HepG2 (cell line): Measurements from ENCODE around the gene EDEM3. TPM values are rescaled to one million over a fixed set of nuclear protein-coding genes. Genes with fewer than 3 reads are reported as not detected.
A peak's percentile ranks its signal among the peaks of the same experiment; 100 is the strongest.

Source experiments
- AKAP8 ChIP-seq: sonication (generic); formaldehyde crosslinking; IDR thresholded peaks from 2 replicates; pipeline ENCODE4 v1.5.1; 2020; ENCODE audit warnings: mild to moderate bottlenecking, missing genetic modification reagents
- ATF7-NPFF ChIP-seq: sonication (generic); formaldehyde crosslinking; IDR thresholded peaks from 2 replicates; pipeline ENCODE4 v1.8.1; 2023; ENCODE audit warnings: mild to moderate bottlenecking, low read depth, missing genetic modification reagents, moderate library complexity
- FOXA3 ChIP-seq: IDR thresholded peaks from 2 replicates; pipeline ENCODE4 v1.6.1; 2016; ENCODE audit warnings: missing genetic modification reagents, missing compliant biosample characterization
- GTF2F1 ChIP-seq: fragments of 150-350 bp; IDR thresholded peaks from 2 replicates; pipeline ENCODE4 v1.6.1; 2014; ENCODE audit warnings: low read length
- HNF1A ChIP-seq, 2 experiments: sonication (generic) in 1 of 2; formaldehyde crosslinking in 1 of 2; IDR thresholded peaks; 2 replicates each; pipeline versions ENCODE4 v1.4.0 to v1.6.1; 2016 to 2020; ENCODE audit warnings: borderline replicate concordance in 1 of 2, low read depth in 1 of 2, mild to moderate bottlenecking in 1 of 2, missing genetic modification reagents in 1 of 2
- KAT2B ChIP-seq: fragments of 150-350 bp; IDR thresholded peaks from 2 replicates; pipeline ENCODE4 v1.6.1; 2014; ENCODE audit warnings: low read depth, low read length, borderline replicate concordance
- KMT2A ChIP-seq: sonication (generic); formaldehyde crosslinking; IDR thresholded peaks from 2 replicates; pipeline ENCODE4 v1.4.0; 2020; ENCODE audit warnings: missing genetic modification reagents
- LCORL ChIP-seq, 2 experiments: fragments of 450-650 bp in 1 of 2; sonication (generic) in 1 of 2; formaldehyde crosslinking in 1 of 2; IDR thresholded peaks; 2 replicates each; pipeline versions ENCODE4 v1.5.0 to v1.6.1; 2017 to 2020; ENCODE audit warnings: antibody characterized with exemption in 1 of 2, missing genetic modification reagents in 1 of 2
- PLRG1 ChIP-seq: fragments of 450-650 bp; conservative IDR thresholded peaks from 2 replicates; pipeline ENCODE4 v1.6.1; 2016
- RFX1 ChIP-seq: fragments of 450-650 bp; IDR thresholded peaks from 2 replicates; pipeline ENCODE4 v1.6.1; 2017
- SIX4 ChIP-seq: sonication (generic); formaldehyde crosslinking; IDR thresholded peaks from 2 replicates; pipeline ENCODE4 v1.4.0; 2020; ENCODE audit warnings: missing genetic modification reagents
- SMAD9 ChIP-seq: sonication (generic); formaldehyde crosslinking; IDR thresholded peaks from 2 replicates; pipeline ENCODE4 v1.5.1; 2020; ENCODE audit warnings: mild to moderate bottlenecking, missing genetic modification reagents
- ZFX ChIP-seq: sonication (generic); formaldehyde crosslinking; IDR thresholded peaks from 2 replicates; pipeline ENCODE4 v1.4.0; 2020; ENCODE audit warnings: mild to moderate bottlenecking, low read depth, missing genetic modification reagents, moderate library complexity
- ZNF292 ChIP-seq: sonication (generic); formaldehyde crosslinking; IDR thresholded peaks from 2 replicates; pipeline ENCODE4 v1.8.1; 2022; ENCODE audit warnings: mild to moderate bottlenecking, low read depth, missing genetic modification reagents, borderline replicate concordance
- ZNF572 ChIP-seq: sonication (generic); formaldehyde crosslinking; IDR thresholded peaks from 2 replicates; pipeline ENCODE4 v1.5.1; 2020; ENCODE audit warnings: mild to moderate bottlenecking, missing genetic modification reagents
- ZNF598 ChIP-seq: sonication (generic); formaldehyde crosslinking; IDR thresholded peaks from 2 replicates; pipeline ENCODE4 v1.5.1; 2020; ENCODE audit warnings: mild to moderate bottlenecking, missing genetic modification reagents, borderline replicate concordance
- ZNF781 ChIP-seq: sonication (generic); formaldehyde crosslinking; IDR thresholded peaks from 2 replicates; pipeline ENCODE4 v1.5.1; 2020; ENCODE audit warnings: borderline replicate concordance, mild to moderate bottlenecking, missing genetic modification reagents; ENCODE audit errors: not compliant biosample characterization
- polyA plus RNA-seq, 8 experiments: library from polyadenylated mRNA; depleted of rRNA in 3 of 8; stranded (reverse) in 7 of 8; unstranded in 1 of 8; fragments of >200 nt; fragmentation: Illumina TruSeq in 4 of 8; extraction: Trizol in 4 of 8; gene quantifications; 2 replicates each; pipeline versions ENCODE4 v1.2.1 to v1.2.3, GENCODE V29; 2011 to 2016; ENCODE audit warnings: low read depth in 4 of 8, missing spikeins in 1 of 8, mixed read lengths in 1 of 8; ENCODE audit not compliant: insufficient read depth in 1 of 8
- total RNA-seq, 5 experiments: library from RNA; depleted of rRNA; stranded (reverse); fragments of >200 nt; fragmentation: Illumina TruSeq; extraction: Trizol; gene quantifications; 2 replicates each; pipeline ENCODE4 v1.2.3, GENCODE V29; 2016; ENCODE audit warnings: low read depth in 1 of 5
- TF ChIP-seq, protein P1 (sequence below): IDR thresholded peaks from 2 replicates; pipeline ENCODE4 v1.6.1; 2016; ENCODE audit warnings: low read depth
- TF ChIP-seq, protein P2 (sequence below): IDR thresholded peaks from 2 replicates; pipeline ENCODE4 v1.4.0; 2020; ENCODE audit warnings: mild to moderate bottlenecking, missing genetic modification reagents
- TF ChIP-seq, protein P3 (sequence below): sonication (generic); IDR thresholded peaks from 2 replicates; pipeline ENCODE4 v1.6.1; 2016; ENCODE audit warnings: low read depth, borderline replicate concordance

EDEM3 gene
- total and polyA plus RNA-seq, 2 of the 13 experiments (the other 11 are each of a cell fraction or from before 2014, with no cell fraction given) = 13.1 to 18.2 TPM

- no peak for TF ChIP-seq HNF1A (IDR thresholded peaks at IDR 0.05; ENCODE audit: low read depth)
- no peak for TF ChIP-seq HNF1A (CRISPR knock-in tag; IDR thresholded peaks at IDR 0.05; ENCODE audit: borderline replicate concordance)
- no peak for TF ChIP-seq SIX4 (CRISPR knock-in tag)
- TF ChIP-seq FOXA3 (CRISPR knock-in tag) = peak; percentile 69
- no peak for TF ChIP-seq ZNF781
- TF ChIP-seq LCORL (IDR thresholded peaks at IDR 0.05) = peak; percentile 48; the same call in 1 of the 2 replicates
- peak; percentile 88 for TF ChIP-seq LCORL (CRISPR knock-in tag; IDR thresholded peaks at IDR 0.05)
- TF ChIP-seq ZNF292 = peak; percentile 63; the same call in 1 of the 2 replicates
- TF ChIP-seq ZNF598 (CRISPR knock-in tag) = no peak
- TF ChIP-seq KMT2A (CRISPR knock-in tag) = no peak
- 0 out of 2 replicates have a peak, but pooled peaks have one; percentile 59 for TF ChIP-seq ZNF572
- TF ChIP-seq ZFX (CRISPR knock-in tag) = peak; percentile 64
- TF ChIP-seq, protein P1, sequence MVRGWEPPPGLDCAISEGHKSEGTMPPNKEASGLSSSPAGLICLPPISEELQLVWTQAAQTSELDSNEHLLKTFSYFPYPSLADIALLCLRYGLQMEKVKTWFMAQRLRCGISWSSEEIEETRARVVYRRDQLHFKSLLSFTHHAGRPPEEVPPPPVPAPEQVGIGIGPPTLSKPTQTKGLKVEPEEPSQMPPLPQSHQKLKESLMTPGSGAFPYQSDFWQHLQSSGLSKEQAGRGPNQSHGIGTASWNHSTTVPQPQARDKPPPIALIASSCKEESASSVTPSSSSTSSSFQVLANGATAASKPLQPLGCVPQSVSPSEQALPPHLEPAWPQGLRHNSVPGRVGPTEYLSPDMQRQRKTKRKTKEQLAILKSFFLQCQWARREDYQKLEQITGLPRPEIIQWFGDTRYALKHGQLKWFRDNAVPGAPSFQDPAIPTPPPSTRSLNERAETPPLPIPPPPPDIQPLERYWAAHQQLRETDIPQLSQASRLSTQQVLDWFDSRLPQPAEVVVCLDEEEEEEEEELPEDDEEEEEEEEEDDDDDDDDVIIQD (CRISPR knock-in tag) = peak; percentile 52; the same call in 1 of the 2 replicates
- no peak for TF ChIP-seq PLRG1
- no peak for TF ChIP-seq ATF7-NPFF (CRISPR knock-in tag)
- TF ChIP-seq SMAD9 = no peak
- no peak for TF ChIP-seq RFX1
- no peak for TF ChIP-seq AKAP8
- TF ChIP-seq KAT2B = no peak
- TF ChIP-seq, protein P2, sequence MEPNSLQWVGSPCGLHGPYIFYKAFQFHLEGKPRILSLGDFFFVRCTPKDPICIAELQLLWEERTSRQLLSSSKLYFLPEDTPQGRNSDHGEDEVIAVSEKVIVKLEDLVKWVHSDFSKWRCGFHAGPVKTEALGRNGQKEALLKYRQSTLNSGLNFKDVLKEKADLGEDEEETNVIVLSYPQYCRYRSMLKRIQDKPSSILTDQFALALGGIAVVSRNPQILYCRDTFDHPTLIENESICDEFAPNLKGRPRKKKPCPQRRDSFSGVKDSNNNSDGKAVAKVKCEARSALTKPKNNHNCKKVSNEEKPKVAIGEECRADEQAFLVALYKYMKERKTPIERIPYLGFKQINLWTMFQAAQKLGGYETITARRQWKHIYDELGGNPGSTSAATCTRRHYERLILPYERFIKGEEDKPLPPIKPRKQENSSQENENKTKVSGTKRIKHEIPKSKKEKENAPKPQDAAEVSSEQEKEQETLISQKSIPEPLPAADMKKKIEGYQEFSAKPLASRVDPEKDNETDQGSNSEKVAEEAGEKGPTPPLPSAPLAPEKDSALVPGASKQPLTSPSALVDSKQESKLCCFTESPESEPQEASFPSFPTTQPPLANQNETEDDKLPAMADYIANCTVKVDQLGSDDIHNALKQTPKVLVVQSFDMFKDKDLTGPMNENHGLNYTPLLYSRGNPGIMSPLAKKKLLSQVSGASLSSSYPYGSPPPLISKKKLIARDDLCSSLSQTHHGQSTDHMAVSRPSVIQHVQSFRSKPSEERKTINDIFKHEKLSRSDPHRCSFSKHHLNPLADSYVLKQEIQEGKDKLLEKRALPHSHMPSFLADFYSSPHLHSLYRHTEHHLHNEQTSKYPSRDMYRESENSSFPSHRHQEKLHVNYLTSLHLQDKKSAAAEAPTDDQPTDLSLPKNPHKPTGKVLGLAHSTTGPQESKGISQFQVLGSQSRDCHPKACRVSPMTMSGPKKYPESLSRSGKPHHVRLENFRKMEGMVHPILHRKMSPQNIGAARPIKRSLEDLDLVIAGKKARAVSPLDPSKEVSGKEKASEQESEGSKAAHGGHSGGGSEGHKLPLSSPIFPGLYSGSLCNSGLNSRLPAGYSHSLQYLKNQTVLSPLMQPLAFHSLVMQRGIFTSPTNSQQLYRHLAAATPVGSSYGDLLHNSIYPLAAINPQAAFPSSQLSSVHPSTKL = peak; percentile 77
- TF ChIP-seq, protein P3, sequence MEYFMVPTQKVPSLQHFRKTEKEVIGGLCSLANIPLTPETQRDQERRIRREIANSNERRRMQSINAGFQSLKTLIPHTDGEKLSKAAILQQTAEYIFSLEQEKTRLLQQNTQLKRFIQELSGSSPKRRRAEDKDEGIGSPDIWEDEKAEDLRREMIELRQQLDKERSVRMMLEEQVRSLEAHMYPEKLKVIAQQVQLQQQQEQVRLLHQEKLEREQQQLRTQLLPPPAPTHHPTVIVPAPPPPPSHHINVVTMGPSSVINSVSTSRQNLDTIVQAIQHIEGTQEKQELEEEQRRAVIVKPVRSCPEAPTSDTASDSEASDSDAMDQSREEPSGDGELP = peak; percentile 36; the same call in 1 of the 2 replicates
- no peak for TF ChIP-seq GTF2F1
These were observed 37.9 kb upstream of the EDEM3 start (continued) for GRCh38 chr1:184792450-184792969.
